A549 (cell line): ENCODE results near the gene ELMO2.

ENCODE experiments used
- KDM5A ChIP-seq: fragments of 200-600 bp; sonication (generic); IDR thresholded peaks from 2 replicates; pipeline ENCODE4 v1.6.1; 2016; ENCODE audit warnings: antibody characterized with exemption, mild to moderate bottlenecking
- NFE2L2 ChIP-seq: fragments of 150-350 bp; conservative IDR thresholded peaks from 2 replicates; pipeline ENCODE4 v1.6.1; 2014; ENCODE audit warnings: low read length
- TF ChIP-seq, protein P1 (sequence below): fragments of >200 bp; sonication (Bioruptor Twin); formaldehyde crosslinking; IDR thresholded peaks from 3 replicates; pipeline ENCODE4 v1.5.1; 2016
- TF ChIP-seq, protein P2 (sequence below): fragments of 450-650 bp; IDR thresholded peaks from 2 replicates; pipeline ENCODE4 v1.6.1; 2014; ENCODE audit warnings: antibody characterized with exemption

DNA sequence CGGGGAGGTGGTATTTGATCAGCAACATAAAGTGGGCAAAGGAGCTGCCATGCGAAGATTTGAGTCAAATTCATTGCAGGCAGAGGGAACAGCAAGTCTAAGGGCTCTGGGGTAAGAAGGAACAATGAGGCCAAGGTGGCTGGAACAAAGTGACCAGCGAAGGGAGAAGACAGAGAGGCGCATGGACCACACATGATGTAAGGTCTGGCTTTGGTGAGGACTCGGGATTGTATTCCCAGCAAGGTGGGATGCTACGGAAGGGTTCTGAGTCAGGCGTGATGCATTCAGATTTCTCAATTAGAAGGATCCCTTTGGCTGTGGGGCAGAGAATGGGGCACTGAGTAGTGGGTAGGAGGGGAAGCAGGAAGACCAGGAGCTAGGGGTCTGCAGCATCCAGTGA is 67.4 kb downstream of the ELMO2 start:
- TF ChIP-seq, protein P1, sequence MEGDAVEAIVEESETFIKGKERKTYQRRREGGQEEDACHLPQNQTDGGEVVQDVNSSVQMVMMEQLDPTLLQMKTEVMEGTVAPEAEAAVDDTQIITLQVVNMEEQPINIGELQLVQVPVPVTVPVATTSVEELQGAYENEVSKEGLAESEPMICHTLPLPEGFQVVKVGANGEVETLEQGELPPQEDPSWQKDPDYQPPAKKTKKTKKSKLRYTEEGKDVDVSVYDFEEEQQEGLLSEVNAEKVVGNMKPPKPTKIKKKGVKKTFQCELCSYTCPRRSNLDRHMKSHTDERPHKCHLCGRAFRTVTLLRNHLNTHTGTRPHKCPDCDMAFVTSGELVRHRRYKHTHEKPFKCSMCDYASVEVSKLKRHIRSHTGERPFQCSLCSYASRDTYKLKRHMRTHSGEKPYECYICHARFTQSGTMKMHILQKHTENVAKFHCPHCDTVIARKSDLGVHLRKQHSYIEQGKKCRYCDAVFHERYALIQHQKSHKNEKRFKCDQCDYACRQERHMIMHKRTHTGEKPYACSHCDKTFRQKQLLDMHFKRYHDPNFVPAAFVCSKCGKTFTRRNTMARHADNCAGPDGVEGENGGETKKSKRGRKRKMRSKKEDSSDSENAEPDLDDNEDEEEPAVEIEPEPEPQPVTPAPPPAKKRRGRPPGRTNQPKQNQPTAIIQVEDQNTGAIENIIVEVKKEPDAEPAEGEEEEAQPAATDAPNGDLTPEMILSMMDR, result no peak
- TF ChIP-seq, protein P2, sequence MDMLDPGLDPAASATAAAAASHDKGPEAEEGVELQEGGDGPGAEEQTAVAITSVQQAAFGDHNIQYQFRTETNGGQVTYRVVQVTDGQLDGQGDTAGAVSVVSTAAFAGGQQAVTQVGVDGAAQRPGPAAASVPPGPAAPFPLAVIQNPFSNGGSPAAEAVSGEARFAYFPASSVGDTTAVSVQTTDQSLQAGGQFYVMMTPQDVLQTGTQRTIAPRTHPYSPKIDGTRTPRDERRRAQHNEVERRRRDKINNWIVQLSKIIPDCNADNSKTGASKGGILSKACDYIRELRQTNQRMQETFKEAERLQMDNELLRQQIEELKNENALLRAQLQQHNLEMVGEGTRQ, result no peak
- TF ChIP-seq KDM5A (no peak), NFE2L2 (no peak)
